ENCODE measurements around the gene UGT3A1. TPM values are rescaled to one million over a fixed set of nuclear protein-coding genes. Genes with fewer than 3 reads are reported as not detected.
A peak's percentile ranks its signal among the peaks of the same experiment; 100 is the strongest.

The UGT3A1 gene
- total RNA-seq, 1 experiment from 2014 or later = 1.9 TPM

GRCh38 chr5:35963381-35963843, 27.8 kb downstream of the UGT3A1 start:
- Histone ChIP-seq H3K4me3 (no peak overlapping the region; the same call in 1 of the 2 replicates), H3K9me3 (replicated peaks) (no peaks in the 10 kb centered on the region), H3K27ac (no peak overlapping the region), H3K4me1 (no peaks in the 10 kb centered on the region), H3K36me3 (no peaks in the 10 kb centered on the region), H3K27me3 (no peaks in the 10 kb centered on the region)
- peak; percentile 51 to 81 for DNase-seq

DNA sequence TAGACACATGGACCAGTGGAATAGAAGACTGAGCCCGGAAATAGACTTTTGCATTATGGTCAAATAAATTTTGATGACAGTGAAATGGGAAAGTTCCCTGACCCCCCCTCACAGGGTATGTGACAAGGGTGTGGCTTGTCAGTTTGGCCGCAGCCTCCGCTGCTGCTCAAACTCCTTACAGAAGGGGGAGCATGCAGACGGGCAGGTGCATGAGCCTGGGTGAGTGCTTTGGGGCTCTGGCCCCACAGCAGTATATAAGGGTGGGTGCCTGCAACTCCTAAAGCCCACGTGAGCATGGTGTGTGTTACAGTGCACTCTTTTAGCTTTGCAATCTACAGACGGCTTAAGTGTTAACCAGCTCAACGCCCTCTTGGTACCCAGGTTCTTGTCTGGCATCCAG, 30.9 kb downstream of the UGT3A1 start:
- H3K27ac ChIP-seq = no peak overlapping the region
- no peaks in the 10 kb centered on the region for H3K36me3 ChIP-seq
- H3K4me3 ChIP-seq = no peak overlapping the region
- DNase-seq = no peak
- no peaks in the 10 kb centered on the region for H3K27me3 ChIP-seq
- H3K4me1 ChIP-seq = no peaks in the 10 kb centered on the region
- H3K9me3 ChIP-seq (replicated peaks) = no peaks in the 10 kb centered on the region

DNA sequence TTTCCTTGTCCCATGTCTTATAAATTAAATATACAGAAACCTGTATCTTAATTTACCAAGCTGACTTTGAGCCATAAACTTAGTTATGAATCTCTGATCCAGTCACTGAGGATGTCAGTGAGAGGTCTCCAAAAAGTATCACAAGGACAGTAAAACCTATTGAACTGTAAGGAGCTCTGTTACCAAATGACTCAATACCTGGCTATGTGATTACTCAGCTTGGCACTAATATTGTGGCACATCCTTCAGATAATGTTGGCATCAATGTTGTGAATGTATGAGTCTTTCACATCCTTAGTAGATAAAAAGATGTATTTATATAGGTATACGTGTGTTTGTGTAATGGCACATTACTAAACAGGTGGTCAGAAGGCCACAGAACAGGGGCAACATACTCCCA, 34.8 kb downstream of the UGT3A1 start:
- no peak for DNase-seq
- Histone ChIP-seq H3K9me3 (replicated peaks) (no peaks in the 10 kb centered on the region), H3K4me1 (no peaks in the 10 kb centered on the region), H3K36me3 (no peaks in the 10 kb centered on the region), H3K4me3 (no peak overlapping the region), H3K27ac (no peak overlapping the region), H3K27me3 (no peaks in the 10 kb centered on the region)

DNA sequence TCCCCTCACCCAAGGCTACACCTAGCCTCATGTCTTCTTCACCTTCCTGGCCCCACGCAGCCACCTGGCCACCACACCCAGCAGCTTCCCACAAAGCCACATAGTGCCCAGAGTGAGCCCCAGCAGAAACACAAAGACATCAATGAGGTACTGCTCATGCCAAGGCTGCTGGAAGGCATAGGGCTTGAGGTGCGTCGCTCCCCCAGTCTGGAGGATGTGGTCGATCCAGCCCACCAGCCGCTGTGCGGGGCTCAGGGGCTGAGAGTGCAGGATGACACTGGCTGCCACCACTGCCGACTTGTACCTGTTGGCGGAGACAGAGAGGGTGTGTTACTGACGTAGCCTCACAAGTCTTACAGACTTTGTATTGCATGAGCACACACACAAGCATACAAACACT, 37.0 kb downstream of the UGT3A1 start:
- Histone ChIP-seq H3K4me1 (no peaks in the 10 kb centered on the region), H3K27me3 (no peaks in the 10 kb centered on the region), H3K36me3 (no peaks in the 10 kb centered on the region), H3K9me3 (replicated peaks) (no peaks in the 10 kb centered on the region), H3K4me3 (no peak overlapping the region), H3K27ac (no peak overlapping the region)
- DNase-seq = no peak

GRCh38 chr5:35947085-35947484, 44.1 kb downstream of the UGT3A1 start:
- Histone ChIP-seq H3K27ac (no peak overlapping the region), H3K4me3 (no peak overlapping the region), H3K4me1 (no peaks in the 10 kb centered on the region), H3K27me3 (0 out of 2 replicates have a peak, but pooled peaks cover 3% of the 10 kb centered on the region), H3K9me3 (replicated peaks) (no peaks in the 10 kb centered on the region), H3K36me3 (no peaks in the 10 kb centered on the region)
- no peak for DNase-seq

DNA sequence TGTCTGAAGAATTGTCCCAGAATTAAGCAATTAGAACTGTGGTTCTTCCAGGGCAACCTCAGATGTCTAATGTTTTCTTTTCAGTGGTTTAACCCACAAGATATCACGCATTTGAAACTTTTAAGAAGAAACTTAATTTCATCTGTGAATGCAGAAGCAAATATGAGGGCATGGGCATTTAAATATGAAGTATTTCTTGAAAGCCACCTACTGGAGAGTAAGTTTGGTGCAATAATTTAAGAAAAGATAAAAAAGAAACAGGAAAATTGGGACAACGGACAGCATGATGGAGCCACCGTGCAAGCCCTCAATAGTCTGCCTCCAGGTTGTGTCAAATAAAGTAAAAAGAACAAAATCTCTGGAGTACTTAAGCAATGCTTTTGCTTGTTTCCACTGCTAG, 51.6 kb downstream of the UGT3A1 start:
- Histone ChIP-seq H3K4me1 (no peaks in the 10 kb centered on the region), H3K36me3 (no peaks in the 10 kb centered on the region), H3K27ac (no peak overlapping the region), H3K9me3 (replicated peaks) (no peaks in the 10 kb centered on the region), H3K4me3 (no peak overlapping the region), H3K27me3 (0 out of 2 replicates have a peak, but pooled peaks cover 3% of the 10 kb centered on the region)
- DNase-seq = no peak

GRCh38 chr5:35938568-35939227, 52.5 kb downstream of the UGT3A1 start, which contains the start of gene CAPSL:
CAPSL (minus strand) TSS chr5:35938622; CDS start chr5:35921120, 17,502 bp downstream.
- H3K9me3 ChIP-seq (replicated peaks) = no peaks in the 10 kb centered on the region
- DNase-seq = peak in 1 of 2 experiments; percentile 24
- H3K27me3 ChIP-seq = no peaks in the 10 kb centered on the region
- H3K27ac ChIP-seq = no peak within 1 kb of the TSS
- H3K4me3 ChIP-seq = no peak within 1 kb of the TSS
- no peaks in the 10 kb centered on the region for H3K36me3 ChIP-seq
- H3K4me1 ChIP-seq = no peaks in the 10 kb centered on the region

- Histone ChIP-seq H3K36me3 (no peaks in the 10 kb centered on the region), H3K4me1 (no peaks in the 10 kb centered on the region), H3K9me3 (replicated peaks) (no peaks in the 10 kb centered on the region), H3K27me3 (peaks cover 7% of the 10 kb centered on the region; the same call in 1 of the 2 replicates), H3K27ac (no peak overlapping the region), H3K4me3 (no peak overlapping the region)
- peak; percentile 35 to 75 for DNase-seq
Observed at GRCh38 chr5:35926389-35927051, 64.7 kb downstream of the UGT3A1 start.

DNA sequence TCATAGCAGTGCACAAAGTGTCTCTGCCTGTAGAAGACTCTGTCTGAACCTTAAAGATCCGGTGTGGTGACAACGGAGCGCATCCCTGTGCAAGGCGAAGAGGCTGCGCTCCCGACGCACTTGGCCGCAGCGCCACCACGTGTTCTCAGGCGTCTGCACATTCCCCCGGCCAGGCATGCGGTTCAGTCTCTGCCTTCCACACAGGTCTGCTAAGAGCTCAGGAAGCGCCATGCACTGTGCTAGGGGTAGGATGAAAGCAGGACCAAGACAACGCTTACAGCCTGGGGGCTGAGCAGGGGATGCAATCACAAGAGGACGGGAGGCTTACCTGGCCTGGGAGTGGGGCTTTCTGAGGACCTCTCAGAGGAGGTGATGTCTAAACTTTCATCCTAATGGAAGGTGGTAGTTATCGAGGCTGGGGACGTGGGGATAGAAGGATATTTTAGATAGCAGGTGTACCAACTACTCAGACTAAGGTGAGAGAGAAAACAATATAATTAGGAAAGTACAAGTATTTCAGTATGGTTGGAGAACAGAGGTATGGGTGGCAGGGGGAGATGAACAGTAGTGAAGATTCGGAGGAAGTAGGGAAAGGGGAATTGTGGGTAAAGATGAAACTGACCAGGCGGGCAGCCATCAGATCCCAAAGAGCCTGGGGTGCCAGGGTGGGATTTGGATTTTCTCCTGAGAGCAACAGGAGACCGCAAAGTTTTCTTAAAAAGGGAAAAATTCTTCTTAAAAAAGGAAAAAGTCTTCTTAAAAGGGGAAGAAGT, 66.1 kb downstream of the UGT3A1 start:
- no peaks in the 10 kb centered on the region for H3K36me3 ChIP-seq
- no peaks in the 10 kb centered on the region for H3K9me3 ChIP-seq (replicated peaks)
- no peak overlapping the region for H3K27ac ChIP-seq
- DNase-seq = no peak
- H3K4me1 ChIP-seq = no peaks in the 10 kb centered on the region
- no peak overlapping the region for H3K4me3 ChIP-seq
- peaks cover 7% of the 10 kb centered on the region; the same call in 1 of the 2 replicates for H3K27me3 ChIP-seq

- Histone ChIP-seq H3K36me3 (no peaks in the 10 kb centered on the region), H3K4me1 (no peaks in the 10 kb centered on the region), H3K27ac (no peak overlapping the region), H3K9me3 (replicated peaks) (no peaks in the 10 kb centered on the region), H3K4me3 (no peak overlapping the region), H3K27me3 (peaks cover 7% of the 10 kb centered on the region; the same call in 1 of the 2 replicates)
- no peak for DNase-seq
Observed at GRCh38 chr5:35924122-35924949, 66.9 kb downstream of the UGT3A1 start.

GRCh38 chr5:35922468-35922867, 68.7 kb downstream of the UGT3A1 start:
- no peaks in the 10 kb centered on the region for H3K36me3 ChIP-seq
- H3K9me3 ChIP-seq (replicated peaks) = no peaks in the 10 kb centered on the region
- no peak overlapping the region for H3K4me3 ChIP-seq
- no peak overlapping the region for H3K27ac ChIP-seq
- no peak for DNase-seq
- no peaks in the 10 kb centered on the region for H3K4me1 ChIP-seq
- H3K27me3 ChIP-seq = no peaks in the 10 kb centered on the region

- H3K4me3 ChIP-seq = no peak overlapping the region
- no peak overlapping the region for H3K27ac ChIP-seq
- no peaks in the 10 kb centered on the region for H3K36me3 ChIP-seq
- no peaks in the 10 kb centered on the region for H3K4me1 ChIP-seq
- DNase-seq = no peak
- no peaks in the 10 kb centered on the region for H3K9me3 ChIP-seq (replicated peaks)
- H3K27me3 ChIP-seq = no peaks in the 10 kb centered on the region
Observed at GRCh38 chr5:35921930-35922329, 69.3 kb downstream of the UGT3A1 start.

DNA sequence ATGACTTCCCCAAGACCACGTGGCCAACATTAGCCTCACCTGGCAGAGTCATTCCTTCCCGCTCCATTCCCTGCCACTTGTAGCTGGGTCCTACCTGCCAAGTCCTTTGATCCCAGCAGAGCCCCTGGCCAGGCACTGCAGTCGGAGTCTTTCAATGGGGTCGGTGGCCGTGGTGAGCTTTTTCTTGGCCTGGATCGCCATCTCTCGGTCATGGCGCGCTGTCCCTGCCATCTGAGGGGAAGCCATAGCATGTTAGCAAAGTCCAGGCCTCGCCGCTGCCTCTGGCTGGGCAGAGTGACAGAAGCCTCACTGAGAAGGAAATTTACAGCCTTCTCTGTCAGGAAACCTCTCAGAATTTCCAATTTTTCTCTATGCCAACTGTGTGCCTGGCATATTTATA, 70.3 kb downstream of the UGT3A1 start:
- Histone ChIP-seq H3K27ac (no peak overlapping the region), H3K4me3 (no peak overlapping the region), H3K4me1 (no peaks in the 10 kb centered on the region), H3K27me3 (no peaks in the 10 kb centered on the region), H3K36me3 (no peaks in the 10 kb centered on the region), H3K9me3 (replicated peaks) (no peaks in the 10 kb centered on the region)
- DNase-seq = peak in 1 of 2 experiments; percentile 12

GRCh38 chr5:35919191-35919590, 72.0 kb downstream of the UGT3A1 start:
- Histone ChIP-seq H3K9me3 (replicated peaks) (no peaks in the 10 kb centered on the region), H3K36me3 (no peaks in the 10 kb centered on the region), H3K4me3 (no peak overlapping the region), H3K27ac (no peak overlapping the region), H3K27me3 (no peaks in the 10 kb centered on the region), H3K4me1 (no peaks in the 10 kb centered on the region)
- DNase-seq = no peak

Data from SJCRH30 (cell line).